ENCODE results near the gene SPRY1.

Gene SPRY1

DNA sequence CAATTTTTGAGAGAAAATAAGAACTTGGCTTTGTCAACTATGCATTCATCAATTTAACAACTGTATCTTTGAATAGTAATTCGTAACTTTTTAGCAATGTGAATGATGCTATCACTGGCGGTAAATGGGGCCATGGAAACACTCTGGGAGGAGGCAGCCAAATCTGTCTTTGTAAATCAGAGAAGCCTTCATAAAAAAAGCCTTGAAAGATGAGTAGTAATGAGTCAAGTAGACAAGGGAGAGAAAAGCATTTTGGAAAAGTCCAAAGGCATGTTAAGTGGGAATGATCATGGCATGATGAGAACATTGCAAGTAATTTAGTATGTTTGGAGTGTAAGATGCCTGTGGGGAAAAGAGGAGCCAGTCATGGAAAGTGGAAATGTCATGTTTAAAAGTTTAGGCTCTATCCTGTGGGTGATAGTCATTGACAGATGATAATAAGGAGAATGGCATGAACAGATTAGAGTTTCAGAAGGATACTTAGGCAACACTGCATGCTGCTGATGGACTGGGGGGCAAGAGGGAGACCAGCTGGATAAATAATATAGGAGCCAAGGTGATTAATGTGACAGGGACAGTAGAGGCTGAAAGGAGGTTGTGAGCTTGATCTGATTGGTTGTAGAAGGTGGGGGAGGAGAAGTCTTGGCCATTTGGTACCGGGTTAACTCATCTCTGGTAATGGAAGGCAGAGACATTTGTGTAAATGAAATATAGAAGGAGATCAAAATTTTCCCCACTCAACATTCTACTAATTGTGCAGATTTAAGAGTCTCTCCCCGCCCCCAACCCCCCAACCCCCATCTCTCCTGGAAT lies 16.3 kb downstream of the SPRY1 start:
- TF ChIP-seq, protein P1, sequence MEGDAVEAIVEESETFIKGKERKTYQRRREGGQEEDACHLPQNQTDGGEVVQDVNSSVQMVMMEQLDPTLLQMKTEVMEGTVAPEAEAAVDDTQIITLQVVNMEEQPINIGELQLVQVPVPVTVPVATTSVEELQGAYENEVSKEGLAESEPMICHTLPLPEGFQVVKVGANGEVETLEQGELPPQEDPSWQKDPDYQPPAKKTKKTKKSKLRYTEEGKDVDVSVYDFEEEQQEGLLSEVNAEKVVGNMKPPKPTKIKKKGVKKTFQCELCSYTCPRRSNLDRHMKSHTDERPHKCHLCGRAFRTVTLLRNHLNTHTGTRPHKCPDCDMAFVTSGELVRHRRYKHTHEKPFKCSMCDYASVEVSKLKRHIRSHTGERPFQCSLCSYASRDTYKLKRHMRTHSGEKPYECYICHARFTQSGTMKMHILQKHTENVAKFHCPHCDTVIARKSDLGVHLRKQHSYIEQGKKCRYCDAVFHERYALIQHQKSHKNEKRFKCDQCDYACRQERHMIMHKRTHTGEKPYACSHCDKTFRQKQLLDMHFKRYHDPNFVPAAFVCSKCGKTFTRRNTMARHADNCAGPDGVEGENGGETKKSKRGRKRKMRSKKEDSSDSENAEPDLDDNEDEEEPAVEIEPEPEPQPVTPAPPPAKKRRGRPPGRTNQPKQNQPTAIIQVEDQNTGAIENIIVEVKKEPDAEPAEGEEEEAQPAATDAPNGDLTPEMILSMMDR (IDR thresholded peaks at IDR 0.05; ENCODE audit: low read length), result no peak
- TF ChIP-seq EZH2phosphoT487 (IDR thresholded peaks at IDR 0.05; ENCODE audit: low read length) (no peak), EZH2 (optimal IDR thresholded peaks at IDR 0.05; ENCODE audit: low read depth, low read length) (no peak)
- Histone ChIP-seq H3K9me2 (replicated peaks; ENCODE audit: insufficient read depth, low read length) (no peaks in the 10 kb centered on the region), H3K36me3 (replicated peaks; ENCODE audit: insufficient read depth, low read length) (no peaks in the 10 kb centered on the region), H3K4me2 (ENCODE audit: low read depth, low read length) (peak overlapping the region; percentile 61), H3K4me1 (ENCODE audit: low read length) (peaks cover 66% of the 10 kb centered on the region), H3K4me3 (ENCODE audit: low read length) (peak overlapping the region; percentile 23; the same call in 1 of the 2 replicates), H3K27ac (ENCODE audit: low read length) (peak overlapping the region; percentile 86; the same call in 1 of the 2 replicates), H3F3A (ENCODE audit: insufficient read depth, low read length) (peaks cover 25% of the 10 kb centered on the region), H2AFZ (ENCODE audit: low read length) (no peak overlapping the region), H4K20me1 (ENCODE audit: insufficient read depth, low read length) (no peaks in the 10 kb centered on the region), H3K9ac (ENCODE audit: low read length) (no peak overlapping the region), H3K9me3 (replicated peaks; ENCODE audit: insufficient read depth, low read length) (no peaks in the 10 kb centered on the region), H3K27me3 (replicated peaks; ENCODE audit: insufficient read depth, low read length) (no peaks in the 10 kb centered on the region), H3K79me2 (ENCODE audit: low read length) (no peaks in the 10 kb centered on the region)
- no peak for DNase-seq

DNA sequence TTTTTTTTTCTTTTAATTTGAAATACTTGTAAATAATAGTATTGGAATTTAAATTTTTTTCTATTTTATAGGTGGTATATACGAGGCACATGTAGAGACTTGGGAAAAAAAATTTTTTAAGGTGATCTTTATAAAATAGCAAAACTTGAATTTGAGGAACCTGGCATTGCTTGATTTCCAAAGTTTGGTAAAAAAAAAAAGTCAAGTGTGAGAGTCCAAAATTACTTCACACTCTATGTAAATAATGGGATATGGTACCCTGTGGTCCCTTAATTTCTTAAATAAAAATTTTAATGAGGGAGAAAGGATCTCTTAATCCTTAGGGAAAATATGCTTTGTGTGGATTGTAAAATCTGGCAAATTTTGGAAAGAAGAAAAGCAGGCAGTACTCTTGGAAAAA lies 19.0 kb downstream of the SPRY1 start:
- Histone ChIP-seq H3K79me2 (ENCODE audit: low read length) (no peaks in the 10 kb centered on the region), H4K20me1 (ENCODE audit: insufficient read depth, low read length) (no peaks in the 10 kb centered on the region), H3K27ac (ENCODE audit: low read length) (no peak overlapping the region), H3K4me1 (ENCODE audit: low read length) (peaks cover 59% of the 10 kb centered on the region), H3K4me3 (ENCODE audit: low read length) (no peak overlapping the region), H3K9me3 (replicated peaks; ENCODE audit: insufficient read depth, low read length) (no peaks in the 10 kb centered on the region), H2AFZ (ENCODE audit: low read length) (no peak overlapping the region), H3F3A (ENCODE audit: insufficient read depth, low read length) (peaks cover 37% of the 10 kb centered on the region), H3K27me3 (replicated peaks; ENCODE audit: insufficient read depth, low read length) (no peaks in the 10 kb centered on the region), H3K4me2 (ENCODE audit: low read depth, low read length) (no peak overlapping the region), H3K36me3 (replicated peaks; ENCODE audit: insufficient read depth, low read length) (no peaks in the 10 kb centered on the region), H3K9ac (ENCODE audit: low read length) (no peak overlapping the region), H3K9me2 (replicated peaks; ENCODE audit: insufficient read depth, low read length) (no peaks in the 10 kb centered on the region)
- TF ChIP-seq, protein P1 (IDR thresholded peaks at IDR 0.05; ENCODE audit: low read length), result no peak
- TF ChIP-seq EZH2 (optimal IDR thresholded peaks at IDR 0.05; ENCODE audit: low read depth, low read length) (no peak), EZH2phosphoT487 (IDR thresholded peaks at IDR 0.05; ENCODE audit: low read length) (no peak)
- DNase-seq, result no peak

DNA sequence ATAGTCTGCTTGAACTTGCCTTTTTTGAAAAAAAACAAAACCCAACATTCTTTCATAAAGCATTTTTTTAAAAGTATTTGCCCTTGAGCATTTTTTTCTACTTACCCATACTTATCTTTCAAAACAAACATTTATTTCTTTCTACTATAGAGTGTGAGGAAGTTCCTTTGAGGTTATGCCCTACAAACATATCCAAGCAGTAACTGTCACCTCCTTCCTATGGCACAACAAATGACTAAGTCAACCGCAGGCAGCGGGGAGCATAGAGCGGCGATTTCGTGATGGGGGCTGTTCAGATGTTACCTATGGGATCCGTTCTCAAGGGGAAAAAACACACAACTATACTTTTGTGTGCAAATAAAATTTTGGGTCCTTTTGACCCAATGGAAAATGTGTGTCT lies 19.4 kb downstream of the SPRY1 start:
- Histone ChIP-seq H2AFZ (ENCODE audit: low read length) (no peak overlapping the region), H3F3A (ENCODE audit: insufficient read depth, low read length) (peaks cover 37% of the 10 kb centered on the region), H3K4me2 (ENCODE audit: low read depth, low read length) (no peak overlapping the region), H3K79me2 (ENCODE audit: low read length) (no peaks in the 10 kb centered on the region), H3K9me3 (replicated peaks; ENCODE audit: insufficient read depth, low read length) (no peaks in the 10 kb centered on the region), H3K27ac (ENCODE audit: low read length) (no peak overlapping the region), H3K4me3 (ENCODE audit: low read length) (no peak overlapping the region), H3K27me3 (replicated peaks; ENCODE audit: insufficient read depth, low read length) (no peaks in the 10 kb centered on the region), H3K9me2 (replicated peaks; ENCODE audit: insufficient read depth, low read length) (no peaks in the 10 kb centered on the region), H3K36me3 (replicated peaks; ENCODE audit: insufficient read depth, low read length) (no peaks in the 10 kb centered on the region), H3K9ac (ENCODE audit: low read length) (no peak overlapping the region), H3K4me1 (ENCODE audit: low read length) (peaks cover 55% of the 10 kb centered on the region), H4K20me1 (ENCODE audit: insufficient read depth, low read length) (no peaks in the 10 kb centered on the region)
- DNase-seq, result no peak
- TF ChIP-seq EZH2 (optimal IDR thresholded peaks at IDR 0.05; ENCODE audit: low read depth, low read length) (no peak), EZH2phosphoT487 (IDR thresholded peaks at IDR 0.05; ENCODE audit: low read length) (no peak)
- TF ChIP-seq, protein P1 (IDR thresholded peaks at IDR 0.05; ENCODE audit: low read length), result no peak

Measured in MM.1S (cell line).